Ishikawa (cell line): ENCODE results near the gene PPP1CA.

ENCODE experiments used
- CEBPB ChIP-seq: IDR thresholded peaks from 2 replicates; pipeline ENCODE4 v1.6.1; 2012
- CREB1 ChIP-seq: IDR thresholded peaks from 2 replicates; pipeline ENCODE4 v1.6.1; 2012; ENCODE audit warnings: low read depth
- EGR1 ChIP-seq: IDR thresholded peaks from 2 replicates; pipeline ENCODE4 v1.6.1; 2012
- EP300 ChIP-seq: IDR thresholded peaks from 2 replicates; pipeline ENCODE4 v1.6.1; 2012; ENCODE audit warnings: borderline replicate concordance
- FOXM1 ChIP-seq: IDR thresholded peaks from 2 replicates; pipeline ENCODE4 v1.6.1; 2012; ENCODE audit warnings: low read depth, borderline replicate concordance
- MAX ChIP-seq: IDR thresholded peaks from 2 replicates; pipeline ENCODE4 v1.6.1; 2012
- NFIC ChIP-seq: IDR thresholded peaks from 2 replicates; pipeline ENCODE4 v1.6.1; 2012
- RAD21 ChIP-seq: IDR thresholded peaks from 2 replicates; pipeline ENCODE4 v1.6.1; 2012; ENCODE audit warnings: low read depth
- REST ChIP-seq: IDR thresholded peaks from 2 replicates; pipeline ENCODE4 v1.6.1; 2012; ENCODE audit warnings: low read depth, mild to moderate bottlenecking
- TAF1 ChIP-seq: IDR thresholded peaks from 2 replicates; pipeline ENCODE4 v1.6.1; 2012; ENCODE audit warnings: low read depth, mild to moderate bottlenecking
- TCF12 ChIP-seq: IDR thresholded peaks from 2 replicates; pipeline ENCODE4 v1.6.1; 2012; ENCODE audit warnings: low read depth
- TEAD4 ChIP-seq: IDR thresholded peaks from 2 replicates; pipeline ENCODE4 v1.6.1; 2012
- USF1 ChIP-seq: IDR thresholded peaks from 2 replicates; pipeline ENCODE4 v1.6.1; 2012
- YY1 ChIP-seq: IDR thresholded peaks from 2 replicates; pipeline ENCODE4 v1.6.1; 2012; ENCODE audit warnings: low read depth
- ZBTB7A ChIP-seq: IDR thresholded peaks from 2 replicates; pipeline ENCODE4 v1.6.1; 2012; ENCODE audit warnings: low read depth

Gene PPP1CA

GRCh38 chr11:67352546-67353316, 48.9 kb downstream of the PPP1CA start:
- no peak for TF ChIP-seq TCF12
- no peak for TF ChIP-seq EP300
- TF ChIP-seq RAD21 = no peak
- TF ChIP-seq EGR1 = no peak
- TF ChIP-seq NFIC = no peak
- no peak for TF ChIP-seq MAX
- TF ChIP-seq YY1 = no peak
- TF ChIP-seq REST = no peak
- no peak for TF ChIP-seq TEAD4
- TF ChIP-seq CREB1 = no peak
- no peak for TF ChIP-seq ZBTB7A
- no peak for TF ChIP-seq USF1
- TF ChIP-seq FOXM1 = no peak
- TF ChIP-seq TAF1 = no peak
- no peak for TF ChIP-seq CEBPB

GRCh38 chr11:67351275-67352005, 50.2 kb downstream of the PPP1CA start:
- TF ChIP-seq RAD21 (peak; percentile 80), CREB1 (no peak)

GRCh38 chr11:67349928-67350465, 51.7 kb downstream of the PPP1CA start:
- TF ChIP-seq ZBTB7A (no peak), MAX (no peak), CREB1 (no peak), FOXM1 (no peak), TEAD4 (no peak), EP300 (no peak), NFIC (no peak), REST (no peak), CEBPB (no peak), EGR1 (no peak), TAF1 (no peak), YY1 (no peak), USF1 (no peak), TCF12 (no peak), RAD21 (no peak)

- TF ChIP-seq USF1 (no peak), EGR1 (no peak), YY1 (no peak), FOXM1 (no peak), TAF1 (no peak), ZBTB7A (no peak), MAX (no peak), NFIC (no peak), TEAD4 (no peak), EP300 (no peak), REST (no peak), CEBPB (no peak), RAD21 (no peak), TCF12 (no peak), CREB1 (no peak)
These were observed 52.2 kb downstream of the PPP1CA start for GRCh38 chr11:67349457-67349856.
